Measurements from ENCODE around the gene MS4A10.
"Not testable (repeated sequence)": the region's sequence is repeated elsewhere in the genome, so short reads cannot be mapped to it uniquely, and the experiment has no call there.

Gene MS4A10

GRCh38 chr11:60785136-60785535 lies at the start of gene MS4A10:
Gene MS4A10 (plus strand): TSS chr11:60785333. CDS start chr11:60790336, 5,003 bp downstream.
- no peak for DNase-seq

GRCh38 chr11:60739114-60739513 lies 46.0 kb upstream of the MS4A10 start:
- no peak for DNase-seq

GRCh38 chr11:60740573-60740972 lies 44.6 kb upstream of the MS4A10 start:
- DNase-seq, result no peak

- no peak for DNase-seq
Measured at GRCh38 chr11:60741421-60741820, 43.7 kb upstream of the MS4A10 start.

GRCh38 chr11:60743058-60743457 lies 42.1 kb upstream of the MS4A10 start:
- no peak for DNase-seq

- no peak for DNase-seq
Measured at GRCh38 chr11:60744114-60744513, 41.0 kb upstream of the MS4A10 start.

GRCh38 chr11:60747359-60747873 lies 37.7 kb upstream of the MS4A10 start:
- no peak for DNase-seq

GRCh38 chr11:60748225-60748624 lies 36.9 kb upstream of the MS4A10 start:
- DNase-seq, result no peak

- DNase-seq, result no peak
Measured at GRCh38 chr11:60748821-60749220, 36.3 kb upstream of the MS4A10 start.

- DNase-seq, result no peak
Measured at GRCh38 chr11:60750911-60751310, 34.2 kb upstream of the MS4A10 start.

- no peak for DNase-seq
Measured at GRCh38 chr11:60753309-60753708, 31.8 kb upstream of the MS4A10 start.

GRCh38 chr11:60754887-60755286 lies 30.2 kb upstream of the MS4A10 start:
- DNase-seq, result no peak

GRCh38 chr11:60756307-60757032 lies 28.7 kb upstream of the MS4A10 start, which contains the start of gene MS4A15:
Gene MS4A15 (plus strand): TSS chr11:60756867. CDS start chr11:60763734, 6,867 bp downstream.
- DNase-seq, result no peak

- no peak for DNase-seq
Measured at GRCh38 chr11:60757231-60757800, 27.8 kb upstream of the MS4A10 start.

- not testable (repeated sequence) for DNase-seq
Measured at GRCh38 chr11:60758671-60759070, 26.5 kb upstream of the MS4A10 start.

GRCh38 chr11:60759438-60760225 lies 25.5 kb upstream of the MS4A10 start:
- DNase-seq, result not testable (repeated sequence)

- DNase-seq, result no peak
Measured at GRCh38 chr11:60761436-60762190, 23.5 kb upstream of the MS4A10 start.

- DNase-seq, result no peak
Measured at GRCh38 chr11:60762851-60763691, 22.1 kb upstream of the MS4A10 start.

- no peak for DNase-seq
Measured at GRCh38 chr11:60763692-60764369, 21.3 kb upstream of the MS4A10 start.

GRCh38 chr11:60764879-60765278 lies 20.3 kb upstream of the MS4A10 start:
- DNase-seq, result no peak

GRCh38 chr11:60765355-60765754 lies 19.8 kb upstream of the MS4A10 start:
- DNase-seq, result no peak
